ENCODE results near the gene FBXL14. TPM values are rescaled to one million over a fixed set of nuclear protein-coding genes. Genes with fewer than 3 reads are reported as not detected.

Gene FBXL14
- total and polyA plus RNA-seq, 2 of the 13 experiments (the other 11 are each of a cell fraction or from before 2014, with no cell fraction given) = 7.0 to 7.4 TPM

GRCh38 chr12:1606021-1606622, 11.7 kb upstream of the FBXL14 start (continued):
- TF ChIP-seq ZNF343 (CRISPR knock-in tag; IDR thresholded peaks at IDR 0.05) (no peak), ZXDC (CRISPR knock-in tag; IDR thresholded peaks at IDR 0.05) (no peak), ZNF781 (CRISPR knock-in tag; IDR thresholded peaks at IDR 0.05; ENCODE audit: borderline replicate concordance, not compliant biosample characterization) (no peak), BRCA1 (CRISPR knock-in tag; IDR thresholded peaks at IDR 0.05) (no peak), TOE1 (CRISPR knock-in tag; IDR thresholded peaks at IDR 0.05) (no peak), ZNF7 (CRISPR knock-in tag; IDR thresholded peaks at IDR 0.05) (no peak), TRIM24 (CRISPR knock-in tag; IDR thresholded peaks at IDR 0.05) (no peak), GATAD1 (CRISPR knock-in tag; IDR thresholded peaks at IDR 0.05) (0 out of 2 replicates have a peak, but pooled peaks have one; percentile 34), ZNF12 (CRISPR knock-in tag; IDR thresholded peaks at IDR 0.05) (no peak), ZNF772 (CRISPR knock-in tag; IDR thresholded peaks at IDR 0.05) (no peak), SMC3 (IDR thresholded peaks at IDR 0.05; ENCODE audit: low read length) (no peak), PRPF4 (IDR thresholded peaks at IDR 0.05; ENCODE audit: low read depth, low read length, poor library complexity, severe bottlenecking) (no peak), AGO1 (IDR thresholded peaks at IDR 0.05; ENCODE audit: low read depth, low read length, poor library complexity, severe bottlenecking) (no peak), BRD4 (CRISPR knock-in tag; IDR thresholded peaks at IDR 0.05) (no peak), NAIF1 (CRISPR knock-in tag; IDR thresholded peaks at IDR 0.05; ENCODE audit: borderline replicate concordance) (no peak), HNF4A (CRISPR knock-in tag; IDR thresholded peaks at IDR 0.05) (no peak; the same call in 1 of the 2 replicates), ESRRA (CRISPR knock-in tag; IDR thresholded peaks at IDR 0.05; ENCODE audit: low read depth) (no peak)
- TF ChIP-seq, protein P1, sequence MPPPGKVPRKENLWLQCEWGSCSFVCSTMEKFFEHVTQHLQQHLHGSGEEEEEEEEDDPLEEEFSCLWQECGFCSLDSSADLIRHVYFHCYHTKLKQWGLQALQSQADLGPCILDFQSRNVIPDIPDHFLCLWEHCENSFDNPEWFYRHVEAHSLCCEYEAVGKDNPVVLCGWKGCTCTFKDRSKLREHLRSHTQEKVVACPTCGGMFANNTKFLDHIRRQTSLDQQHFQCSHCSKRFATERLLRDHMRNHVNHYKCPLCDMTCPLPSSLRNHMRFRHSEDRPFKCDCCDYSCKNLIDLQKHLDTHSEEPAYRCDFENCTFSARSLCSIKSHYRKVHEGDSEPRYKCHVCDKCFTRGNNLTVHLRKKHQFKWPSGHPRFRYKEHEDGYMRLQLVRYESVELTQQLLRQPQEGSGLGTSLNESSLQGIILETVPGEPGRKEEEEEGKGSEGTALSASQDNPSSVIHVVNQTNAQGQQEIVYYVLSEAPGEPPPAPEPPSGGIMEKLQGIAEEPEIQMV (CRISPR knock-in tag; IDR thresholded peaks at IDR 0.05; ENCODE audit: low read depth) = no peak
- TF ChIP-seq, protein P2, sequence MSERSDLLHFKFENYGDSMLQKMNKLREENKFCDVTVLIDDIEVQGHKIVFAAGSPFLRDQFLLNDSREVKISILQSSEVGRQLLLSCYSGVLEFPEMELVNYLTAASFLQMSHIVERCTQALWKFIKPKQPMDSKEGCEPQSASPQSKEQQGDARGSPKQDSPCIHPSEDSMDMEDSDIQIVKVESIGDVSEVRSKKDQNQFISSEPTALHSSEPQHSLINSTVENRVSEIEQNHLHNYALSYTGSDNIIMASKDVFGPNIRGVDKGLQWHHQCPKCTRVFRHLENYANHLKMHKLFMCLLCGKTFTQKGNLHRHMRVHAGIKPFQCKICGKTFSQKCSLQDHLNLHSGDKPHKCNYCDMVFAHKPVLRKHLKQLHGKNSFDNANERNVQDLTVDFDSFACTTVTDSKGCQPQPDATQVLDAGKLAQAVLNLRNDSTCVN (CRISPR knock-in tag; IDR thresholded peaks at IDR 0.05; ENCODE audit: borderline replicate concordance) = peak; percentile 69
- TF ChIP-seq, protein P3, sequence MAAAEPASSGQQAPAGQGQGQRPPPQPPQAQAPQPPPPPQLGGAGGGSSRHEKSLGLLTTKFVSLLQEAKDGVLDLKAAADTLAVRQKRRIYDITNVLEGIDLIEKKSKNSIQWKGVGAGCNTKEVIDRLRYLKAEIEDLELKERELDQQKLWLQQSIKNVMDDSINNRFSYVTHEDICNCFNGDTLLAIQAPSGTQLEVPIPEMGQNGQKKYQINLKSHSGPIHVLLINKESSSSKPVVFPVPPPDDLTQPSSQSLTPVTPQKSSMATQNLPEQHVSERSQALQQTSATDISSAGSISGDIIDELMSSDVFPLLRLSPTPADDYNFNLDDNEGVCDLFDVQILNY (CRISPR knock-in tag; conservative IDR thresholded peaks at IDR 0.05) = no peak

Measured in HepG2 (cell line).